ENCODE measurements around the gene SCYGR7.

SCYGR7 gene

GRCh38 chr2:227759411-227760118 lies 31.4 kb downstream of the SCYGR7 start:
- no peaks in the 10 kb centered on the region for H3K9me3 ChIP-seq (ENCODE audit: control insufficient read depth, insufficient read depth, low read length)
- peaks cover 14% of the 10 kb centered on the region for H3K4me1 ChIP-seq (ENCODE audit: control insufficient read depth, insufficient read depth, low read length)
- no peak overlapping the region for H3K9ac ChIP-seq (ENCODE audit: low read depth, low read length)
- no peaks in the 10 kb centered on the region for H3K36me3 ChIP-seq (ENCODE audit: control insufficient read depth, insufficient read depth, low read length)
- no peaks in the 10 kb centered on the region for H3K27me3 ChIP-seq (ENCODE audit: control insufficient read depth, insufficient read depth, low read length)
- H3K27ac ChIP-seq (ENCODE audit: low read depth, low read length) = peak overlapping the region; percentile 53
- H3K4me3 ChIP-seq (ENCODE audit: low read depth, low read length) = no peak overlapping the region

GRCh38 chr2:227761740-227762476 lies 33.8 kb downstream of the SCYGR7 start:
- no peaks in the 10 kb centered on the region for H3K27me3 ChIP-seq (ENCODE audit: control insufficient read depth, insufficient read depth, low read length)
- H3K27ac ChIP-seq (ENCODE audit: low read depth, low read length) = no peak overlapping the region
- no peak overlapping the region for H3K4me3 ChIP-seq (ENCODE audit: low read depth, low read length)
- H3K9me3 ChIP-seq (ENCODE audit: control insufficient read depth, insufficient read depth, low read length) = no peaks in the 10 kb centered on the region
- H3K36me3 ChIP-seq (ENCODE audit: control insufficient read depth, insufficient read depth, low read length) = no peaks in the 10 kb centered on the region
- H3K9ac ChIP-seq (ENCODE audit: low read depth, low read length) = no peak overlapping the region
- H3K4me1 ChIP-seq (ENCODE audit: control insufficient read depth, insufficient read depth, low read length) = peaks cover 14% of the 10 kb centered on the region

- Histone ChIP-seq H3K4me1 (ENCODE audit: control insufficient read depth, insufficient read depth, low read length) (no peaks in the 10 kb centered on the region), H3K27me3 (ENCODE audit: control insufficient read depth, insufficient read depth, low read length) (no peaks in the 10 kb centered on the region), H3K9ac (ENCODE audit: low read depth, low read length) (no peak overlapping the region), H3K36me3 (ENCODE audit: control insufficient read depth, insufficient read depth, low read length) (no peaks in the 10 kb centered on the region), H3K4me3 (ENCODE audit: low read depth, low read length) (no peak overlapping the region), H3K9me3 (ENCODE audit: control insufficient read depth, insufficient read depth, low read length) (no peaks in the 10 kb centered on the region), H3K27ac (ENCODE audit: low read depth, low read length) (no peak overlapping the region)
These were observed 37.7 kb downstream of the SCYGR7 start for GRCh38 chr2:227765788-227766372.

DNA sequence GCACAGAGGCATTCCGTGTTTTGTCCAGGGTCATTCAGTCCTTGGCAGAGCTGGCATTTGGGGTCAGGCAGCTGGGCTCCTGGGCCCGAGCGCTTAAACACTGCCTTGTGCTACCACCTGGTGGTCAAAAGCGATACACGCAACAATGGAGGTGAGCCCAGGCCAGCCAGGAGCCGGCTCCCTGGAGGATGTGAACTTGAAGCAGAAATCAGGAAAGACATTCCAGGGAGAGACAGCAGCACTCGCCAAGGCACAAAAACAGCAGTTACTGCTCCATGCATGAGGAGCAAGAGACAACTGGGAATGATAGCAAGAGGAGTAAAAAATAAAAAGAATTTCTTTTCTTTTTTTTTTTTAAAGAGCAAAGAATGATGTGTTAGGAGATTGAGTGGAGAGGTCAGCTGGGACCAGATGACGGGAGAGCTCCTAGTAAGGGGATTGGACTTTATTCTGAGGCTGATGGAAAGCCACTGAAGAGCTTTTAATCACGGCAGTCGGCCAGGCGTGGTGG lies 38.3 kb downstream of the SCYGR7 start:
- Histone ChIP-seq H3K4me3 (ENCODE audit: low read depth, low read length) (no peak overlapping the region), H3K36me3 (ENCODE audit: control insufficient read depth, insufficient read depth, low read length) (no peaks in the 10 kb centered on the region), H3K27ac (ENCODE audit: low read depth, low read length) (no peak overlapping the region), H3K9me3 (ENCODE audit: control insufficient read depth, insufficient read depth, low read length) (no peaks in the 10 kb centered on the region), H3K4me1 (ENCODE audit: control insufficient read depth, insufficient read depth, low read length) (no peaks in the 10 kb centered on the region), H3K9ac (ENCODE audit: low read depth, low read length) (no peak overlapping the region), H3K27me3 (ENCODE audit: control insufficient read depth, insufficient read depth, low read length) (no peaks in the 10 kb centered on the region)

- H3K36me3 ChIP-seq (ENCODE audit: control insufficient read depth, insufficient read depth, low read length) = no peaks in the 10 kb centered on the region
- peaks cover 7% of the 10 kb centered on the region for H3K4me1 ChIP-seq (ENCODE audit: control insufficient read depth, insufficient read depth, low read length)
- no peak overlapping the region for H3K27ac ChIP-seq (ENCODE audit: low read depth, low read length)
- no peak overlapping the region for H3K4me3 ChIP-seq (ENCODE audit: low read depth, low read length)
- no peak overlapping the region for H3K9ac ChIP-seq (ENCODE audit: low read depth, low read length)
- H3K27me3 ChIP-seq (ENCODE audit: control insufficient read depth, insufficient read depth, low read length) = no peaks in the 10 kb centered on the region
- H3K9me3 ChIP-seq (ENCODE audit: control insufficient read depth, insufficient read depth, low read length) = no peaks in the 10 kb centered on the region
These were observed 39.7 kb downstream of the SCYGR7 start for GRCh38 chr2:227767830-227768229.

DNA sequence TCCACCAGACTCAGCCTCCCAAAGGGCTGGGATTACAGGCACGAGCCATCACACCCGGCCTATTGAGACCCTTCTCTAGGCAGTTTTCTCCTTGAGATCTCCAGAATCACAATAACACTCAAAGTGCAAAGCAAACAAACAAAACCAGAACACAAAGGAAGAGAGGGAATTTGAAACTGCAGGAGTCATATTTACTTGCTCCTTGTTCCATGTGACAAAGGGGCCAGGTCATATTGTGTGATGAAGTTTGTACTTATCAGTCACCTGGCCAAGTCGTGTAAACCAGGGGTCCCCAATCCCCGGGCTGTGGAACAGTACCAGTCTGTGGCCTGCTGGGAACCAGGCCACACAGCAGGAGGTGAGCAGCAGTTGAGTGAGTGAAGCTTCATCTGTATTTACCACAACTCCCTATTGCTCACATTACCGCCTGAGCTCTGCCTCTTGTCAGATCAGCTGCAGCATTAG lies 44.1 kb downstream of the SCYGR7 start:
- no peak overlapping the region for H3K27ac ChIP-seq (ENCODE audit: low read depth, low read length)
- no peaks in the 10 kb centered on the region for H3K9me3 ChIP-seq (ENCODE audit: control insufficient read depth, insufficient read depth, low read length)
- H3K4me1 ChIP-seq (ENCODE audit: control insufficient read depth, insufficient read depth, low read length) = peaks cover 15% of the 10 kb centered on the region
- H3K36me3 ChIP-seq (ENCODE audit: control insufficient read depth, insufficient read depth, low read length) = no peaks in the 10 kb centered on the region
- no peaks in the 10 kb centered on the region for H3K27me3 ChIP-seq (ENCODE audit: control insufficient read depth, insufficient read depth, low read length)
- no peak overlapping the region for H3K9ac ChIP-seq (ENCODE audit: low read depth, low read length)
- H3K4me3 ChIP-seq (ENCODE audit: low read depth, low read length) = no peak overlapping the region

DNA sequence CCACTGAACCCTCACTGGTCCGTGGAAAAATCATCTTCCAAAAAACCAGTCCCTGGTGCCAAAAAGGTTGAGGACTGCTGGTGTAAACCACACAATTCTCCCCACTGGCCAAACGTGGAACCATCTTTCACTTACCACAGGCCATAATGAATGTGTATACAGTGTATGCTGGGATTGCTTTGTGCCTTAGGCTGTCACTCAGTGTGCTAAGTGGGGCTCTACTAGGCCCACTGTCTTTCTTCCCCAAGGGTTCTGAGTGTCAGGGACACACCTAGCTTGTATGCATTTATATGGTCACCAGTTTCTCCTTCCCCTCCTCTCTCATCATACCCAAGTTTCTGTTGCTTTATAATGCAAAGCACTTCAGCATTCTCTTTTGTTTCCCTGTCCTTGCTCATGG lies 44.8 kb downstream of the SCYGR7 start:
- Histone ChIP-seq H3K4me1 (ENCODE audit: control insufficient read depth, insufficient read depth, low read length) (peaks cover 15% of the 10 kb centered on the region), H3K9me3 (ENCODE audit: control insufficient read depth, insufficient read depth, low read length) (no peaks in the 10 kb centered on the region)

DNA sequence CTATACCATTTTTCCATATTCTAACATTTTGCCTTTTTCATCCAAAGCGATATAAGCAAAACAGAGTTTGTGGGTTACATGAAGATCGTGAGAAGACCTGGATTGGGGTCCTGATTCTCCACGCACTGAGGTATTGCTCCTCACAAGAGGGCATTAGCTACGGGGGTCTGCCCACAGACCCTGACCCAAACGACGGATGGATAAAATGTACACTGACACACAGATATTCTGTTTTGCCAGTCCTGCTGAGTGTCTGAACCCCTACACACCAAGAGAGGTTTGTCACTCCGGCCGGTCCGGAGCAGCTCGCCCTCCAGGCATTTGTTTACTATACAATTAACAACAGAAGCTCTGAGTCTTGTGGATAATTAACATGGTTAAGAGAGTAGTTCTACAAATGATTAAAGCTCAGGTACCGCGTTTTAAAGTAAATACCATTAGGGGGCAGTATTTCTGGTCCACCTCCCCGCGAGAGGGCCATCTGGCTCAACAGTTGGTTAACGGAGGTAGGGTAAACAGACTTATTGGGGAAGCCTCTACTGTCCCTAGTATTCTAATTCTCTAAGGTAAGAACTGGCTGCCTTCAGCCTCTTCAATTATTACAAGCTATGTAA lies 46.0 kb downstream of the SCYGR7 start:
- Histone ChIP-seq H3K9me3 (ENCODE audit: control insufficient read depth, insufficient read depth, low read length) (no peaks in the 10 kb centered on the region), H3K4me3 (ENCODE audit: low read depth, low read length) (no peak overlapping the region), H3K9ac (ENCODE audit: low read depth, low read length) (no peak overlapping the region), H3K27me3 (ENCODE audit: control insufficient read depth, insufficient read depth, low read length) (no peaks in the 10 kb centered on the region), H3K36me3 (ENCODE audit: control insufficient read depth, insufficient read depth, low read length) (no peaks in the 10 kb centered on the region), H3K4me1 (ENCODE audit: control insufficient read depth, insufficient read depth, low read length) (peaks cover 15% of the 10 kb centered on the region), H3K27ac (ENCODE audit: low read depth, low read length) (no peak overlapping the region)

More for the DNA sequence above, 44.8 kb downstream of the SCYGR7 start:
- Histone ChIP-seq H3K9ac (ENCODE audit: low read depth, low read length) (no peak overlapping the region), H3K27me3 (ENCODE audit: control insufficient read depth, insufficient read depth, low read length) (no peaks in the 10 kb centered on the region), H3K36me3 (ENCODE audit: control insufficient read depth, insufficient read depth, low read length) (no peaks in the 10 kb centered on the region), H3K4me3 (ENCODE audit: low read depth, low read length) (no peak overlapping the region), H3K27ac (ENCODE audit: low read depth, low read length) (peak overlapping the region; percentile 12)

- peaks cover 15% of the 10 kb centered on the region for H3K4me1 ChIP-seq (ENCODE audit: control insufficient read depth, insufficient read depth, low read length)
These were observed 47.0 kb downstream of the SCYGR7 start for GRCh38 chr2:227774895-227775842.

More at GRCh38 chr2:227774895-227775842, 47.0 kb downstream of the SCYGR7 start:
- no peaks in the 10 kb centered on the region for H3K36me3 ChIP-seq (ENCODE audit: control insufficient read depth, insufficient read depth, low read length)
- no peak overlapping the region for H3K27ac ChIP-seq (ENCODE audit: low read depth, low read length)
- H3K27me3 ChIP-seq (ENCODE audit: control insufficient read depth, insufficient read depth, low read length) = no peaks in the 10 kb centered on the region
- no peak overlapping the region for H3K4me3 ChIP-seq (ENCODE audit: low read depth, low read length)
- no peaks in the 10 kb centered on the region for H3K9me3 ChIP-seq (ENCODE audit: control insufficient read depth, insufficient read depth, low read length)
- no peak overlapping the region for H3K9ac ChIP-seq (ENCODE audit: low read depth, low read length)
